ENCODE measurements around the gene CSDE1. TPM values are rescaled to one million over a fixed set of nuclear protein-coding genes. Genes with fewer than 3 reads are reported as not detected.
"Not testable (repeated sequence)": the region's sequence is repeated elsewhere in the genome, so short reads cannot be mapped to it uniquely, and the experiment has no call there.

The CSDE1 gene
- total RNA-seq, 3 donors from 2014 or later, result 489 to 1,906 (median 706) TPM

DNA sequence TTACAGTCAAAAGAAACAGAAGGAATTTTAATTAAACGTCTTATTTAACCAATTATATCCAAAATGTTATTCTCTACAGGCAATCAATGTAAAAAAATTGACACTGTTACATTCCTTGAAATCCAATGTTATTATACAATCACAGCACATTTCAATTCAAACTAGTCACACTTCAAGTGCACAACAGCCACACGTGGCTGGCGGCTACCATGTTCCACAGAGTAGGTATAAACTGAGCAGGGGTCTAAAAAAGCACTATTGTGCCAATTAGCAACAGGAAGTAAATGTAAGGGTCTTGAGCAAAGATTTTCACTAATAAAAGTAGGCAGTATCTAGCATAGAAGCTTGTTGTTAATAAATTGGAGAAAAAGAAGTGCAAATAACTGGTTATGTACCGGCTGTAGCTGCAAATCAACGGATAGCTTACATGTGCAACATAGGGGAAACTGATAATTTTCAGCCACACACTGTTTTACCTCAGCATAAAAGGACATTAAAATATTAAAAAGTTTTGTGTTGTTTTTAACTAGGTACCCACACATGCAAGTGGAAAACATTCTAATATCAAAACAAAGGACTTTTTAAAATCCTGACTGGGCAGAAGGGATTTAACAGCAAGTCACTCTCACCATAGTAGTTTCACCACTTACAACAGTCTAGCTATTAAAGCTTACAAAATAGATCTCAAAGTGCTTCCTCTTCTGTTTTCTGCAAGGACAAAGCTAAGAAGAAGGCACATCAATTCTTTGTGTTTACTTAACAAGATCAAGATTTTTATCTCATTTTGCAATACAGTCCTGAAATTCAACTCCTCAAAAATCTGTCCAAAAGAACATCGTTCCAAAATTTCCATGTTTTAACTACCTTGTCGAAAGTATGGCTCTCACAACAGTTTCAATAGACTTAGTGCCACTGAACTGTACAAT is 2.5 kb downstream of the CSDE1 start:
- TF ChIP-seq POLR2AphosphoS5 (IDR thresholded peaks at IDR 0.05), result no peak
- TF ChIP-seq POLR2A (IDR thresholded peaks at IDR 0.05), result no peak
- TF ChIP-seq, protein P1, sequence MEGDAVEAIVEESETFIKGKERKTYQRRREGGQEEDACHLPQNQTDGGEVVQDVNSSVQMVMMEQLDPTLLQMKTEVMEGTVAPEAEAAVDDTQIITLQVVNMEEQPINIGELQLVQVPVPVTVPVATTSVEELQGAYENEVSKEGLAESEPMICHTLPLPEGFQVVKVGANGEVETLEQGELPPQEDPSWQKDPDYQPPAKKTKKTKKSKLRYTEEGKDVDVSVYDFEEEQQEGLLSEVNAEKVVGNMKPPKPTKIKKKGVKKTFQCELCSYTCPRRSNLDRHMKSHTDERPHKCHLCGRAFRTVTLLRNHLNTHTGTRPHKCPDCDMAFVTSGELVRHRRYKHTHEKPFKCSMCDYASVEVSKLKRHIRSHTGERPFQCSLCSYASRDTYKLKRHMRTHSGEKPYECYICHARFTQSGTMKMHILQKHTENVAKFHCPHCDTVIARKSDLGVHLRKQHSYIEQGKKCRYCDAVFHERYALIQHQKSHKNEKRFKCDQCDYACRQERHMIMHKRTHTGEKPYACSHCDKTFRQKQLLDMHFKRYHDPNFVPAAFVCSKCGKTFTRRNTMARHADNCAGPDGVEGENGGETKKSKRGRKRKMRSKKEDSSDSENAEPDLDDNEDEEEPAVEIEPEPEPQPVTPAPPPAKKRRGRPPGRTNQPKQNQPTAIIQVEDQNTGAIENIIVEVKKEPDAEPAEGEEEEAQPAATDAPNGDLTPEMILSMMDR (IDR thresholded peaks at IDR 0.05), result no peak
- intact Hi-C loops (cut with DNase I; ENCODE audit: low total_unique reads), result no loop called here
- Histone ChIP-seq H3K9me3 (no peaks in the 10 kb centered on the region), H3K27ac (peak overlapping the region; percentile 18 to 100), H3K4me1 (peaks cover 0 to 16% of the 10 kb centered on the region in 2 donors), H3K36me3 (no peaks in the 10 kb centered on the region), H3K27me3 (no peaks in the 10 kb centered on the region), H3K4me3 (peak overlapping the region in 2 of 3 donors; percentile 96 to 97)
- DNase-seq (ENCODE audit: low spot score in 2 of 2), result no peak

DNA sequence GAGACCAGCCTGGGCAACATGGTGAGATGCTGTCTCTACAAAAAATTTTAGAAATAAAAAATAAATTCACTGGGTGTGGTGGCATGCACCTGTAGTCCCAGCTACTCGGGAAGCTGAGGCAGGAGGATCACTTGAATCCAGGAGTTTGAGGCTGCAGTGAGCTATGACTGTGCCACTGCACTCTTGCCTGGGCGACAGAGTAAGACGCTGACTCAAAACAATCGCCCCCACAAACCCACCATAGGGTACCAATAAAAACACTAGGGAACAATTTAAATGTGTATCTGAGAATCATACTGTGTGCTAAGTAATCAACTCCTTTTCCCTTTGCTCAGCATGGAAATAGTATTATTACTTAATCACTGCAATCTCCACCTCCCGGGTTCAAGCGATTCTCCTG is 4.1 kb downstream of the CSDE1 start:
- DNase-seq (ENCODE audit: low spot score in 2 of 2); H3K9me3 ChIP-seq; H3K36me3 ChIP-seq; H3K27ac ChIP-seq; H3K27me3 ChIP-seq; intact Hi-C loops (cut with DNase I; ENCODE audit: low total_unique reads): not testable (repeated sequence)
- H3K4me1 ChIP-seq, result peaks cover 0 to 16% of the 10 kb centered on the region in 2 donors
- peak overlapping the region in 1 of 3 donors; percentile 15 for H3K4me3 ChIP-seq

DNA sequence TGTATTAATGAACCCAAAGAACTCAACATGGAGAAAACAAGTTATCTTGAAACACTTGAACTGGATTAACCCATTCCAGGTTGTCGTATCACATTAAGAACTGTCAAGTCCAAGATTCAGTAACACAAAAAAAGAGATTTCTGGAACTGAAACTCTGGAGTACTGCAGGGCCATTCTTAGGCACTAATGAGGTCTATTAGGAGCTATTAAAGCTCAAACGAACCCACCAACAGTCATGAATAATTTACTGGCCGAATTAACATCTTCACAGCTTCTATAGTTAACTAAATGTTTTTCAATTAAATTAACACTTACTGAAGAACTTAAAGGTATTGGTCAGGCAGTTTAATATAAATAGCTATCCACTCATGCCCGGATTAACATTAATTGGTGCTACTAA is 4.6 kb downstream of the CSDE1 start:
- Histone ChIP-seq H3K27ac (no peak overlapping the region), H3K4me1 (peaks cover 0 to 16% of the 10 kb centered on the region in 2 donors), H3K4me3 (no peak overlapping the region), H3K36me3 (no peaks in the 10 kb centered on the region), H3K9me3 (no peaks in the 10 kb centered on the region), H3K27me3 (no peaks in the 10 kb centered on the region)
- DNase-seq (ENCODE audit: low spot score in 2 of 2), result no peak
- TF ChIP-seq POLR2A (IDR thresholded peaks at IDR 0.05) (no peak), POLR2AphosphoS5 (IDR thresholded peaks at IDR 0.05) (no peak)
- intact Hi-C loops (cut with DNase I; ENCODE audit: low total_unique reads), result no loop called here

DNA sequence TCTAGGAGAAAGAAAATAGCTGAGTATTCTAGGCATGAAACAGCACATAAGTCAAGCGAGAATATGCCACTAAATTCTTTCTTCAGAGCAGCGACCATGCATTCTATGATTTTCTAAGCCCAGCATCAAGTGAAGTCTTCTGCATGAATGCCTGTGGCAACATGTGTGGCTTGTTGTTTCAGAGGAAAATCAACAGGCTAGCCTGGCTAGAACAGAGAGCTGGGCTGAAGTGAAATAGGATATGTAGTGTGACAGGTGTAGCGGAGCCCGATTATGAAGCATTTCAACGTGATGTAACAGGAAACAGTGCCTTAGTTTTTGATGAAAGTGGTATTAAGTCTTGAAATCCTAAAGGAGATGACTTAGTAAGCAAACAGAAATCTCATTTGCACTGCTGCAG is 7.0 kb downstream of the CSDE1 start:
- H3K4me3 ChIP-seq, result peak overlapping the region in 1 of 3 donors; percentile 6
- no peak for TF ChIP-seq POLR2A (IDR thresholded peaks at IDR 0.05)
- no peak for TF ChIP-seq POLR2AphosphoS5 (IDR thresholded peaks at IDR 0.05)
- peaks cover 0 to 14% of the 10 kb centered on the region in 2 donors for H3K4me1 ChIP-seq
- intact Hi-C loops (cut with DNase I; ENCODE audit: low total_unique reads), result no loop called here
- no peaks in the 10 kb centered on the region for H3K27me3 ChIP-seq
- H3K9me3 ChIP-seq, result no peaks in the 10 kb centered on the region
- H3K27ac ChIP-seq, result no peak overlapping the region
- no peaks in the 10 kb centered on the region for H3K36me3 ChIP-seq
- no peak for DNase-seq (ENCODE audit: low spot score in 2 of 2)

DNA sequence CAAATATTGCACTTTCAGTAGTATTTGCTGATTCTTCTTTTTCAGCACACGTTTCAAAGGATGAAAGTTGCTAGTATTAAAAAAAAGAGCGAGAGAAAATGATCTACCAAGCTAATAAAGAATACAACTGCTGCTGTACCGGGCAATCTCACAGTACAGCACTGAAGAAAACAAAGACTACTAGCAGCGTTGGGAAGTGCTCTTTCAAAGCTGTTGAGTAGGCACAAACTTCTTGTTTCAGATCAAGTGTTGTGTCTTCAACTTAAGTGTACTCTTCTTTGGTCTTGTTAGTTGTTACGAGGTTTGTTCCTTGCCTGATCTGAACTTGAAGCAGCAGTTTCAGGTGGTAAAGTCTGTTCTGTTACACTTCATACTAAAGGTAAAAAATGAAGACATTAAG is 7.9 kb downstream of the CSDE1 start:
- no peaks in the 10 kb centered on the region for H3K27me3 ChIP-seq
- no peak overlapping the region for H3K27ac ChIP-seq
- DNase-seq (ENCODE audit: low spot score in 2 of 2), result no peak
- peaks cover 0 to 5% of the 10 kb centered on the region in 2 donors for H3K4me1 ChIP-seq
- intact Hi-C loops (cut with DNase I; ENCODE audit: low total_unique reads), result no loop called here
- H3K36me3 ChIP-seq, result no peaks in the 10 kb centered on the region
- no peak overlapping the region for H3K4me3 ChIP-seq
- TF ChIP-seq POLR2A (IDR thresholded peaks at IDR 0.05) (no peak), POLR2AphosphoS5 (IDR thresholded peaks at IDR 0.05) (no peak)
- TF ChIP-seq, protein P1 (IDR thresholded peaks at IDR 0.05), result no peak
- H3K9me3 ChIP-seq, result no peaks in the 10 kb centered on the region

DNA sequence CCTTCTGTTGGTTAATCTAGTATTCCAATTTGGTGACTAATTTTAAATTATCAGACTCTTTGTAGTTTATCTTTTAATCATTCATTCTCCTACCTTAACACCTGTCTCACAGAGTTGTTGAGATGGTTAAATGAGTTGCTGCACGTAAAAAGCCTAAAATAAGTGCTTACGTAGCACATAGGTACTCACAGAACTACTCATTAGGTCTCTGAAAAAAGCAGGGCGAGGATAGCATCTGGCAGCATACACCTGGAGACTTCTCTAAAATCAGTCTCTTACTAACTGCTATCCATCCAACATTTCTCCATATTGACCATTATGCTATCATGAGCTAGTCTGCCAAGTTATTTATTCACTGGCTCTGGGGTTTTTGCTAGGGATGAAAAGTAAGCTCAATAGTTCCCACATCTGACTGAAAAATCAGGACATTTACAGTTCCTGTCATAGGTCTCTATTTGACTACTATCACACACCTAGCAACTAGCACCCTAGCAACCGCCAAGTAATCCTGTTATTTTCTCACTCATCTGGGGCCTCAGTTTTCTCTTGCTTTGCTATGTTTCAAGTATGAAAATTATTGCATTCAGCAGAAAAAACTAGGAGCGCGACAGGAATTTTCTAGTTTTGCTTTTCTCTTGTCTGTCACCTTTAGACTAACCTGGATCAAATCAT is 11.2 kb downstream of the CSDE1 start:
- H3K9me3 ChIP-seq, result no peaks in the 10 kb centered on the region
- H3K36me3 ChIP-seq, result no peaks in the 10 kb centered on the region
- intact Hi-C loops (cut with DNase I; ENCODE audit: low total_unique reads), result no loop called here
- H3K4me1 ChIP-seq, result peaks cover 0 to 5% of the 10 kb centered on the region in 2 donors
- DNase-seq (ENCODE audit: low spot score in 2 of 2), result no peak
- TF ChIP-seq, protein P1 (IDR thresholded peaks at IDR 0.05), result no peak
- TF ChIP-seq POLR2A (IDR thresholded peaks at IDR 0.05) (no peak), POLR2AphosphoS5 (IDR thresholded peaks at IDR 0.05) (no peak)
- no peak overlapping the region for H3K4me3 ChIP-seq
- H3K27ac ChIP-seq, result no peak overlapping the region
- no peaks in the 10 kb centered on the region for H3K27me3 ChIP-seq
